Hippocampal formation (tissue), 2 donors: ENCODE measurements around the gene TGM2.

Source experiments
- DNase-seq, 2 donors: peaks; one replicate each; lab custom pipeline; 2025; lab: John Stamatoyannopoulos, UW

TGM2 gene

DNA sequence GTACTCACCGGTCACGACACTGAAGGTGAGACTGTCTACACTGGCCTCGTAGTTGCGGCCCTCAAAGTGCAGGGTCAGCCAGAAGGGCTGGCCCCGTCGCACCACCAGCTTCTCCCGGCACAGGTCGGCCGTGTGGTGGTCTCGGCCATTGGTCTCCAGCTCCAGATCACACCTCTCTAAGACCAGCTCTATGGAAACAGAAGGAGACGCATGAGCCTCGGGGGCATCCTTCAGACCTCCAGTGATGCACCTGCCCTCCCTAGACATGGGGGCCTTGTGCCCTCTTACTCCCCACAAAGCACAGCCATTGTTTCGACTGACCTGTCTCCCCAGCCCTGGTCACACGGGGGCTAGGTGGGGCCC, 3.7 kb downstream of the TGM2 start:
- no peak for DNase-seq

DNA sequence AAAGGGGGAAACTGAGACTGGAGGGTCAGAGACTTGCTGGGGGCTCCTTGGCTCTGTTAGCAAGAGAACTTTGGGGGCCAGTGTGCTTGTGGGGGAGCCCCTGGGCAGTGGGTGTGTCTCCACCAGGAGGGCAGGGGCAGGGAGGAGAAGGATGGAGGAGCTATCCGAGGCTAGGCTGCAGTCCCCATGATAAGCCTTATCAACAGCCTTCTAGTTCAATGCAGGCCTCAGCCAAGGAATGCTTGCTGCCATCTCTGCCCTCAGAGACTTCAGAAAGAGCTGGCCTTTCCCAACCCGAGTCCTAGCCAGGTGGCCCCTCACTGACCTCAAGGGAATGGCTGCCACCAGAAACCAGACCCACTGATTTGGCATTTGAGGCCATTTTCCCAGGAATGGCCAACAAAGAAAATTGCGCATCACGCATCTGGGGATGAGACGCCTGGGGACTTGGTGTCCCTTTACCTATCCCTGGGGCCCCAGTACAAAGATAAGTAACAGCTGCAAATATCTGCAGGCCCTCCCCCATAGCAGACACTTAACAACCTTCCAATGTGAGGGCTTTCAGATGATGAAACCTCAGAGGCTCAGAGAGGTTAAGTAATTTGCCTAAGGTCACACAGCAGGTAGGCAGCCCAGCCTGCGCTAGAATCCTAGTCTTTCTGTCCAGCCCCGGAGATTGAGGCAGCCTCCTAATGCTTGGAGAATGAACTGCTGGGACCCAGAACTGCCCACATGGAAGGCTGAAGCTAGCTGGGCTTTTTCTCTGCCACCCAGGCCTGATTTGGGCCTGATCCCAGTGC, 4.9 kb downstream of the TGM2 start:
- no peak for DNase-seq

DNA sequence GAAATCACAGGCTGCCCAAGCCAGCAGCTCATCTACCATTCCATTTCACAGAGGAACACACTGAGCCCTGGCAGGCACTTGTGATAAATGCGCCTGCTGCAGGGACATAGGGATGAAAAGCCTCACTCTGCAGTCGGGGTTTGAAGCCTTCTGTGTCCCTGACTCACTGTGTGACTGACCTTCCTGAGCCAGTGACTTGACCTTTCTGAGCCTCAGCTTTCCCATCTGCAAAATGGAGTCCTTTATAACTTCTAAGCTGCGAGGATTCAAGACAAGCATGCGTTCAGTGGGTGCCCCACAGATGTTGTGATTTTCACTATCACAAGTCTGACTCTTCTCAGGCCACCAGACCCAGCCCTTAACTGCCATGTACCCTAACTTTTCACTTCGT, 5.5 kb downstream of the TGM2 start:
- DNase-seq: no peak

DNA sequence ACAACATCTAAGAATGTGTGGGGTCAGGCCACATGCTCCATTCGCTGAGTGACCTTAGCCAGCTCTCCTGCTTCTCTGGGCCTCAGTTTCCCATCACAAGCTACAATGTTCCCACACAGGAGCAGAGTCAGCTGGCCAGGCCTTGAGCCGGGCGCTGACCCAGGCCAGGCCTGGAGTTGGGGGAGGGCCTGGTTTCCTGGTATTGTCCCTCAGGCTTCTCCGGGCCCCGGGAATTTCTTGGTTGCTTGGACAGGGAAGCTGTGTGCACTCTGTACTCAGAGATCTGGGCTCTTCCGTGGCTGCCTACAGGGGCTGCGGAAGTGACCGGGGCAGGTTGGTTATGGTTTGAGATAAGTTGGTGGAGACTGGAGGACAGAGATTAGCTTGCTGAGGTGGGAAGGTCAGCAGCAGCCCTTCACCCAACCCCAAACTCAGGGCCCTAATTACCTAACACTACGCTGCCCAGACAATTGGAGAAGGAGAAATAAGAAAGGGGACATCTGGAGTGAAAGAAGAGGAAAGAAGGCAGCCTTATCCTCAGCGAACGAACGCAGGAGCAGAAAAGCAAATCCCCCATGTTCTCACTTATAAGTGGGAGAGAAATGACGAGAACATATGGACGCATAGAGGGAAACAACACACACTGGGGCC, 6.2 kb downstream of the TGM2 start:
- no peak for DNase-seq

DNA sequence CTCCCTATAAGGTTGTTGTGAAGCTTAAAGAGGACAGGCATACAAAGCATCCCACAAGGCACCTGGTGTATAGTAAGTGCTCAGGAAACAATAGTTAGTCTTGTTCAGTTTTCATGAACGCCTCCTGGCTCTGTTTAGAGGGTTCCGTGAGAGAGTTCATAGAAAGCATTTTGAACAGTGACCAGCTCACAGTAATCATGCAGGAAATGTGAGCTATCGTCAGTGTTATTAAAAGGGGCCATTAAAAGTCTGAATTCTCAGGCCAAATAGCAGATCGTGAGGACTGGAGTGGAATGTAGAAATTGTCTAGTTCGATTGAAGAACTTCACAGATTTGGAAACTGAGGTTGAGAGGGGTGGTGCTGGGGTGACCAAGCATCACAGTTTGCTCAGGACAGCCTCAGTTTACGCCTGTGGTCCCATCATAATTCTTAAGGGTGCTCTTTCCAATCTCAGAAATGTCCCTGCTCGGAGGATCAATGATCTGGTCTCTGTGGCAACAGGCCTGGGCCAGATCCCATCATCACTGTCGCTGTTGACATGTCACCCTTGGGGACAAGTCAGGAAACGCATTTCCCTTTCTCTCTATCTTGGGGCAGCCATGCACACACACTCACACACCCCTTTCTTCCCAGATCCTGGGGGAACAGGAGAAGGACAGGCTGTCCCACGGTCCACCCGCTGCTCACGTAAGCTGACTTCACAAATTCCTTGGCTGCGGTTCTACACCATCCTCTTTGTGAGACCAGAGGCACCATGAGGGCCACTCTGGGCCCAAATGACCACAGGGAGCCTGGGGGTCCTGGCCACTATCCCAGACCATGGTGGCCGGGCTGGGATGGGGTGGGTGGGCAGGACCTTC, 7.2 kb downstream of the TGM2 start:
- DNase-seq: no peak

DNA sequence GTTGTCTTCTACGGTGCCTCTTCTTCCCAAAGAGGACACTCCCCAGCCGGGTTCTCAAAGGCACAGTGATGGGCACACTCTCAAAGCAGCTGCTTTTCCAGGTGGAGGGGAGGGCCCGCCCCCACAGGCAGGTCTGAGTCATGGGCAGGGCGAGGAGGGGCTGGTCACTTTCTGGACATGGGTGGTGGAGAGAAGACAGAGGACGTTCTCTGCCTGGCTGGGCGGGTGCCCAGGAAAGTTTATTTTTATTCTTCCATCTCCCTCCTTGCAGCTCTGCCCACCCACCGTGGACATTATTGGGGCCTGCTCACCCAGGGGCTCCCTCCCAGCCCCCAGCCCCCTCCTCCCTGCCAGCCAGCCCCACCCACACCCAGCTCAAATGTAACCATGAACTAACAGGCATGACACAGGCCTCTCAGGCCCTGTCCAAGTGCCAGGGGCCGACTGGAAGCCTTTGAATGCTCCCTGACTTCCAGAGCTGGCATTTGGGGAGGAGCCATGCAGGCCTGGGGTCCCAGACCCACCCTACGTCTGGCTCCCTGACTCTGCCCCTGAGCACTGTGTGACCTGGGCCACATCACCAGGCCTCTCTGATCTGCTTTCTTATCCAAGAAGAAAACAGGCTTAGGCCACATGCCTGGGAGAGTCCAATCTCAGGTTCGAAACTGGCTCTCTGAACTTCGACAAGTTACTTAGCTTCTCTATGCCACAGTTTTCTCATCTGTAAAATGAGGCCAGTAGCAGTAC, 8.0 kb downstream of the TGM2 start:
- no peak for DNase-seq

DNA sequence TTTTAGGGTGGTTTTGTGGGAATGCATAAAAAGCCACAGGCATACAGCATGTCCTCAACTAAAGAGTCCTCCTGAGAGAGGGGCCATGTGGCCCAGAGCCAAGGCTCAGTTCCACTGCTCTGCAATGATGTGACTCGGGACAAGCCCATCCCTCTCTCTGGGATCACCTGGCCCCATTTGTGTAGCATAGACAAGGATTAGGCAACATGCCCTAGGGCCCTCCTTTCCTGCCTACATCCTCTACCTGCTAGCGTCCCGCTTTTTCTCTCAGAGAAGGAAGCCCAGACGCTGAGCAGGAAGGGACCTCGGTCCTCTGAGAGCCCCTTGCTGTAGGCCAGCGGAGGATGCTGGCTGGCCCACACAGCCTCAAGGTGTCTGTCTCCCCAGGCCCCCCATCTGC, 8.8 kb downstream of the TGM2 start:
- DNase-seq: no peak

DNA sequence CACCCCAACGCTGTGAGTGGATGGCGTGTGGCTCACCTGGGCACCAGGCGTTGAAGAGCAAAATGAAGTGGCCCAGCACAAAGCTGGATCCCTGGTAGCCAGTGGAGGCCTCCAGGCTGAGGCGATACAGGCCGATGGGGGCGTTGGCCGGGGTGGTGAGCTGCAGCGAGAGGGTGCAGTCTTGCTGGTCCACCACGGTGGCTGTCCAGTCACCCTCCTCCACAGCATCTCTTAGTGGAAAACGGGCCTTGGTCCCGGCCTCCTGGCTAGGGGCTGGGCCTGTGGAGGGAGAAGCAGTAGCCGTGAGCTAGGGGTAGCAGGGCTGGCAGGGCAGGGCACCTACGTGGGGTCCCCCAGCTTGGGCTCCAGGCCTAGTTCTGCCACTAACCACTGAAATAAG, 9.3 kb downstream of the TGM2 start:
- DNase-seq: no peak

DNA sequence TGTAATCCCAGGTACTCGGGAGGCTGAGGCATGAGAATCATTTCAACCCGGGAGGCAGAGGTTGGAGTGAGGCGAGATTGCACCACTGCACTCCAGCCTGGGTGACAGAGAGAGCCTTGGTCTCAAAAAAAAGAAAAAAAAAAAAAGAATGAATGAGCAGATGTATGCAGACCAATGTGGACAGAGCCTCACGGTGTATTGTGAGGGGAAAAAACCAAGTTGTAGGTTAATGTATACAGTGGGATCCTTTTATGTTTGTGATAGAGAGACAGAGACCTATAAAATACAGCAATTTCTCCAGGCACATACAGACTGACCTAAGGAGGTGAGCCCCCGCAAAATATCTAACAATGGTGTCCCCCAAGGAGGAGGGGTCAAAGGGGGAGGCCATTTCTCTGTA, 11.7 kb downstream of the TGM2 start:
- DNase-seq: no peak

DNA sequence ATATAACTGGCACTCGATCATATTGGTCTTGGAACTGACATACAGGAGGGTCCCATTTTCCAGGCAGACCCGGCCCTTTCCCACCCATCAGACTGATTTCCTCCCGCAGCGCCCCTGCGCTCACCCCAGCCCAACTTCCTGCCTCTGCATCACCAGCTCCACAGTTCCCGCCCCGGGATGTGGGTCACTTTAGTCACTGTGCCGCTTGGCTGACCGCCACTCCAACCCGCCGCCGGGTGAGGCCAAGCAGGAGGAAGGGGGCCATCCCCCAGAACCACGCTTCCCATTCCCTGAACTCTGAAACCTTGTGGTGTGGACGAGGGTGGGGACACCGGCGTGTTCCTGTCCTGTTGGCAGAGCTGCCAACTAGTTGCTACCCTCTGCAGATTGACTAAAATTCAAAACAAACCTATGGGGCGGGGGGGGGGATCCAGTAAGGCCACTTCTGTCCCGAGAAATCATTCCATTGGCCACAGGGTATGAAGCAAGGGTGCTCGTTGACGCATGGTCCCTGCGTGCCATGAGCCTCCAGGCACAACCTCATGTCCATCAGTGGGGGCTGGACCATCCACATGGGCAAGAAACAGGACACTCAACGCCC, 12.3 kb downstream of the TGM2 start:
- DNase-seq: no peak

DNA sequence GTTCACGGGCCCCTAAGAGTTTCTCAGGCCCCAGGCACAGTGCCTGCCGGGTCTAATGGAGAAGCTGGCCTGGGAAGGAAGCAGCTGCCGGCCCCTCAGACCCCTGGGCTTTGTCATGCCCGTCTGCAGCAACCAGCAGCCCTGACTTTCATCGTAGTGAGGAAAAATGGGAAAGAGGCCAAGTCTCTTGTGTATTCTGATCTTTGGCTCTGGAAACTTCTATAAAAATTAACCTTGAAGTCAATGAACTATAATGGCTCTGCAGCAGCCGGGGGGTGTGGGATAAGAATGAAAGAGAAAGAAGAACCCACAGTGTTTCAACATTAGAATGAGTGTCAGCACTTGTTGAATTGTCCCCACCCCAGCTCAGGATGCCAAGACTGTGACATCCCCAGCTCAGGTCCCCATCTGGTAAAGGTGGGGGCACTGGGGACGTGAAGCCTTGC, 12.9 kb downstream of the TGM2 start:
- DNase-seq: no peak

DNA sequence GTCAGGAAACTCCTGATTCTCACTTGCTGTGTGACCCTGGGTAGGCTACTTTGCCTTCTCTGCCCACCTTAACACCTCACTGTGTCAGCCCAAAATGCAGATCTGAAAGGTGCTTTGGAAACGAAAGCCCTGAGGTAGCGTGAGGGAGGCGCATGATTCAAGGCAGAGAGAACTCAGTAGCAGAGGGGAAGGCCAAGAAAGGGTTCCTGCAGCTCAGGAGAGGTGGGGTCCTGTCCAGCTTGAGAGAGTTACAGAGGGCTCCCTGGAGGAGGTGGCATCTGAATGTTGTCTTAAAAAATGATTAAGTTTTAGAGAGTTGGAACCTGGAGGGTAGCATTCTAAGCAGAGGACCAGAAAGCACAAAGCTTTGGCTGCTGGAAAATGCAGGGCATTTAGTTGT, 13.6 kb downstream of the TGM2 start:
- DNase-seq: no peak

DNA sequence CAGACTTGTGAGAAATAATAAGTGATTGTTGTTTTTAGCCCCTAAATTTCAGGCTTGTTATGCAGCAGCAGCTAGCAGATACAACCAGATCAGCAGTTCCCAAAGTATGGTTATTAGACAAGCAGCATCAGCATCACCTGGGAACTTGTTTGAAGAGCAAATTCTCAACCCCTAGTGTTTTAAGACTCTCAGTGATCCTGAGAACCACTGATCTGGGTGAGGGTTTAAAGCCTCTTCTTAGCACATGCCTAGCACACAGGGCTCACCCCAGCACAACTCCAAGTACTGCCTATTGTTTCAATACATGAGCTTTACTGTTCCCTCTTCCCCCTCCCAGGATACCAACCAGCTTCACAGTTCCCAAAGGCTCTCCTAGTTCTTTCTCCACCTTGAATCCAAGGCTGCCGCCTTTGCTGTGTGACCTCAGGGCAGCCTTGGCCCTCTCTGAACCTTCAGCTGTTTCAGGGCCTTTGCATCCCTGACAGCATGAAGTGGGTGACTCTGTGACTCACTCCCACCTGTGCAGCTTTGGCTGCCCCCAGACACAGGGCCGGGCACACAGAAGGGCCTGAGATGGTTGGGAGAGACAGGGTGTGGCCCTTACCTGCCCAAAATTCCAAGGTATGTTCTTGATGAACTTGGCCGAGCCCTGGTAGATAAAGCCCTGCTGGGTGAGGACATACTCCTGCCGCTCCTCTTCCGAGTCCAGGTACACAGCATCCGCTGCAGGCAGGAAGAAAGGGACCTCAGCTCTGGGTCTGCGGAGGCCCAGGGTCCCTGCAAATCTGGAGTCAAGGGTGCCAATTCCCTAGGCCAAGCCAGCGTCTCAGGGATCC, 14.5 kb downstream of the TGM2 start:
- DNase-seq: no peak

DNA sequence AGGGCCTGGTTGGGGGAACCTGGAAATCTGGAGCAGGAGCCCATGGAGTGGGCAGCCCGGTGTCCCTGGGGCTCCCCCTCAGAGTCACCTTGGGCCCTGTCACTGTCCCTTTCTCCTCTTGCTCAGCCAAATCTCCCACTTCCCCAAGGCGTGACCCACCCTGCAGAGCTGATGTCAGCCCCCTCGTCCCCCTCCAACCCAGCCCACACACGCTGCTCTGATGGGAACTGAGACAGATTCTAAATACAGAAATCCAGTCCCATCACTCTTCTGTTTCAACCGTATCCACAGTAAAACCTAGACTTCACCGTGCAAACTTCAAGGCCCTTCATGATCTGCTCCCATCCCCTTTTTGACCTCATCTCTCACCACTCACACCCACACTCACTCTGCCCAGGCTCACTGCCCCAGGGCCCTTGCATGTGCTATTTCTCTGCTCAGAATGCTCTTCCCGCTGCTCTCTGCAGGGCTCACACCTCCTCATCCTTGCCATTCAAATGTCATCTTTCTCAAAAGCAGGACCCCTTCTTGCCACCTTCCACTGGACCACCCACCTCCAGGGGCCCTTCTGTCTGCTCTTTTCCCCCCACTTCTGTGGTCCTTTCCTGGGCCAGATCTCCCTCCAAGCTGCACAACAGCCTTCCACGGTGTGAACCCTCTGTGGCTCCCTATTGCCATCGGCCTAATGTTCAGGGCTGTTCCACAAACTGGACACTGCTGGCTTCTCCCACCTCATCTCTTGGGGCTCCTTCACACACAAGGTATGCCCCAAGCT, 16.6 kb downstream of the TGM2 start:
- no peak for DNase-seq

DNA sequence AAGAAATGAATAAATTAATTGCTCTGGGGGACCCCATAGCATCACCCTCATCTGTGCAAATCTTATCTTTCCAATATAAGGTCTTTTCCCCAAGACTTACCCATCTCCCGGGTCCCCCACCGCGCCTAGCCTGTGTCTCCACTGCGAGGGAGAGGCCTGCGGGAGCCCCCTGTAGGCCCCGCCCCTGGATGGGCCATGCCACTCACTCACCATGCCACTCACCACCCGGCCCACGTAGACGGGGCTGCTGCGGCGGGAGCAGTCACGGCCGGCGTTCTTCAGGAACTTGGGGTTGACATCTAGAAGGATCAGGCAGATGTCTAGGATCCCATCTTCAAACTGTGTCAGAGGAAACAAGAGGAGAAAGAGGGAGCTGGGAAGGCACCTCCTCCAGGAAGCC, 17.3 kb downstream of the TGM2 start:
- DNase-seq: no peak

DNA sequence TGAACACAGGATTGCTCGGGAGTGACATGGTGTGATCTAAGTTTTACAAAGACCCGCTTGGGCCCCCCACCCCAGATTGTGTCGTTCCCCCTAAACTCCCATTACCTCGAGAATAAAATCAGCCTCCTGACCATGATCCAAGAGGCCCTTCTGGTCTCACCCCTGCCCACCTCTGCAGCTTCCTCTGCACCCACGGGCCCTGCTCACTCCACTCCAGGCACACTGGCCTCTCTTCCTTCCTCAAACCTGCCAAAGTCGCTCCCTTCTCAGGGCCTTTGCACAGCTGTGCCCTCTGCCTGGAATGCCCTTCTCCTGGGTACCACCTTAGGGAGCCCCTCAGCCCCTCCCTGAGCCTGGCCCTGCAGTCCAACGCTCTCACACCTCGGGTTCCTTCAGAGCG, 17.9 kb downstream of the TGM2 start:
- no peak for DNase-seq

DNA sequence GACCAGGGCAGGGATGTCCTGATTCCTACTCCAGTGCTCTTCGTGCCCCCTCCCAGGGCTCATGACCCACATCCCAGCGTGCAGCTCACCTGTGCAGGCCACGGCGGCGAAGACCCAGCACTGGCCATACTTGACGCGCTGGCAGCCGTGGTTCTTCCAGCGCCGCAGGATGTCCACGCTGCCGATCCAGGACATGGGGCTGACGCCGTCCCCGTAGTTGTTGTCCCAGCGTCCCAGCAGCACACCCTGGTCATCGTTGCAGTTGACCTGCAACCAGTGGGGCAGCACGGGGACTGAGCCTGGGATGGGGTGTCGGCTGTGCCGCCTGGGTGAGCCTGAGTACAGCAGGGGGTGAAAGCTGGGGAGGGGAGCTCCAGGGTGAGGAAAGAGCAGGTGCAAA, 18.4 kb downstream of the TGM2 start:
- no peak for DNase-seq

DNA sequence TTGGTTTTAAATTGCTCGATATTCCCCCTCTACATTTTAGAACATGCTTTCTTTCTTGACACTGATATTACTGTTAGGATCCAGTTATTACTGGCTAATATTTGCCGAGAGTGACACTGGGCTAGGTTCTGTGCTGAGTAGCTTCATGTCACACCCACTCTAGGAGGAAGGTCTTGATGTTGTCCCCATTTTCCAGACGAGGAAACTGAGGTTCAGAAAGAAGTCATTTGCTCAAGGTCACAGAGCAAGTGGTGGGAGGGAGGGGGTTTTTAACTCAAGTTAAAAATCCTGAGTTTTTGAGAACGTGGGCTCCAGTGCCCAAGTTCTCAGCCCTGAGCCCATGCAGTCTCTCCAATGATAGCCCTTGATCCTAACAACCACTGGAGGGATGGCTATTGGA, 18.9 kb downstream of the TGM2 start:
- DNase-seq: no peak

DNA sequence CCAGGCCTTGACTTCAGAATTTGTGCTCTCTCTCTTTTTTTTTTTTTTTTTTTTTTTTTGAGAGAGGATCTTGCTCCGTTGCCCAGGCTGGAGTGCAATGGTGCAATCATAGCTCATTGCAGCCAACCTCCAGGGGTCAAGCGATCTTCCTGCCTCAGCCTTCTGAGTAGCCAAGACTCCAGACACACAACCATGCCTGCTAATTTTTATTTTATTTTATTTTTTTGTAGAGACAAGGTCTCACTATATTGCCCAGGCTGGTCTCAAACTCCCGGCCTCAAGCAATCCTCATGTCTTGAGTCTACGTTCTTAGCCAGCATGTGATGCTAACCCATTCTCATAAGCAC, 19.4 kb downstream of the TGM2 start:
- DNase-seq: no peak
